ENCODE data around the gene TESK1. TPM values are rescaled to one million over a fixed set of nuclear protein-coding genes. Genes with fewer than 3 reads are reported as not detected.

The TESK1 gene
- total and polyA plus RNA-seq, 9 donors: 13.2 to 51.1 (median 35.0) TPM

GRCh38 chr9:35646533-35647265 is 41.6 kb downstream of the TESK1 start:
- intact Hi-C loops (cut with DNase I): loop anchor here in 2 of 4 donors (2.0 to 10.0 kb wide), 3 partner anchors 39 to 238 kb away; partner anchors contain the start of gene TESK1 (in 2 of the 2)
- TF ChIP-seq CTCF (IDR thresholded peaks at IDR 0.05): peak; percentile 96 to 99 (median 98)
- TF ChIP-seq EP300 (IDR thresholded peaks at IDR 0.05): no peak
- peak; percentile 88 for TF ChIP-seq POLR2A (IDR thresholded peaks at IDR 0.05)
- 0 to 1% (median 1%) methylated on average over 32 to 58 of the region's 58 CpGs for WGBS, 3 donors
- Histone ChIP-seq H3K27me3 (no peaks in the 10 kb centered on the region), H3K4me1 (ENCODE audit: insufficient read depth) (peaks cover 3% of the 10 kb centered on the region), H3K36me3 (no peaks in the 10 kb centered on the region), H3K9me3 (no peaks in the 10 kb centered on the region), H3K27ac (peak overlapping the region; percentile 48 to 78), H3K4me3 (peak overlapping the region; percentile 42)
- DNase-seq: peak; percentile 93 to 97 (median 95)

- H3K4me1 ChIP-seq (ENCODE audit: insufficient read depth): peaks cover 3% of the 10 kb centered on the region
Measured at GRCh38 chr9:35649431-35650340, 44.6 kb downstream of the TESK1 start.

GRCh38 chr9:35650341-35651158 is 45.5 kb downstream of the TESK1 start, which contains the start of gene SIT1:
Gene SIT1, minus strand, starts transcription at chr9:35650931. Its CDS starts 78 bp downstream, at chr9:35650853.
- DNase-seq: no peak
- peaks cover 3% of the 10 kb centered on the region for H3K4me1 ChIP-seq (ENCODE audit: insufficient read depth)
- intact Hi-C loops (cut with DNase I): loop anchor here in 1 of 4 donors (5.0 to 10.0 kb wide), 2 partner anchors 156 to 182 kb away; partner anchors contain the start of gene RUSC2
- H3K27me3 ChIP-seq: no peaks in the 10 kb centered on the region
- no peak within 1 kb of the TSS for H3K4me3 ChIP-seq
- WGBS, 3 donors: 58 to 62% (median 61%) methylated on average over 22 of the region's 22 CpGs
- H3K27ac ChIP-seq: no peak within 1 kb of the TSS
- TF ChIP-seq CTCF (IDR thresholded peaks at IDR 0.05) (no peak), POLR2A (IDR thresholded peaks at IDR 0.05) (no peak), EP300 (IDR thresholded peaks at IDR 0.05) (no peak)
- H3K36me3 ChIP-seq: no peaks in the 10 kb centered on the region
- no peaks in the 10 kb centered on the region for H3K9me3 ChIP-seq

More at GRCh38 chr9:35649431-35650340, 44.6 kb downstream of the TESK1 start:
- Histone ChIP-seq H3K27me3 (no peaks in the 10 kb centered on the region), H3K4me3 (no peak overlapping the region), H3K9me3 (no peaks in the 10 kb centered on the region), H3K36me3 (no peaks in the 10 kb centered on the region), H3K27ac (no peak overlapping the region)
- no peak for TF ChIP-seq POLR2A (IDR thresholded peaks at IDR 0.05)
- no peak for TF ChIP-seq EP300 (IDR thresholded peaks at IDR 0.05)
- TF ChIP-seq CTCF (IDR thresholded peaks at IDR 0.05): no peak
- intact Hi-C loops (cut with DNase I): loop anchor here in 1 of 4 donors (5.0 to 10.0 kb wide), 4 partner anchors 42 to 235 kb away; partner anchors contain the start of genes RUSC2 and TESK1
- peak in 1 of 5 donors; percentile 37 for DNase-seq
- 79 to 83% (median 82%) methylated on average over 25 to 26 of the region's 26 CpGs for WGBS, 3 donors
